ENCODE data around the gene PBX3.

DNA sequence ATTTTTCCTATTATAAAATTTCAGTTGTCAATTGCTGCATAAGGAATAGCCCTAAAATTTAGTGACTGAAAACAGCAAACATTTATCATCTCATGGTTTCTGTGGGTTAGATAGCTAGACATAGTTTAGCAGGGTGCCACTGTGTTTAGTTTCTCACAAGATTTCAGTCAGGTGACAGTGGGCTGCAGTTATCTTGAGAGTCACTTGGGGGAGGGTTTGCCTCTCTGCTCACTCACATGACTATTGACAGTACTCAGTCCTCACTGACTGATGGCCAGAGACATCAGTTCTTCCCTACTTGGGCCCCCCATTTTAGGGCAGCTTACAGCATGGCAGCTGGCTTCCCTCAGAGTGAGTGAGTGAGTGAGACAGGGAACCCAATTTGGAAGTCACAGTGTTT, 42.0 kb downstream of the PBX3 start:
- TF ChIP-seq EZH2 (IDR thresholded peaks at IDR 0.05; ENCODE audit: low read length), result no peak
- TF ChIP-seq, protein P1, sequence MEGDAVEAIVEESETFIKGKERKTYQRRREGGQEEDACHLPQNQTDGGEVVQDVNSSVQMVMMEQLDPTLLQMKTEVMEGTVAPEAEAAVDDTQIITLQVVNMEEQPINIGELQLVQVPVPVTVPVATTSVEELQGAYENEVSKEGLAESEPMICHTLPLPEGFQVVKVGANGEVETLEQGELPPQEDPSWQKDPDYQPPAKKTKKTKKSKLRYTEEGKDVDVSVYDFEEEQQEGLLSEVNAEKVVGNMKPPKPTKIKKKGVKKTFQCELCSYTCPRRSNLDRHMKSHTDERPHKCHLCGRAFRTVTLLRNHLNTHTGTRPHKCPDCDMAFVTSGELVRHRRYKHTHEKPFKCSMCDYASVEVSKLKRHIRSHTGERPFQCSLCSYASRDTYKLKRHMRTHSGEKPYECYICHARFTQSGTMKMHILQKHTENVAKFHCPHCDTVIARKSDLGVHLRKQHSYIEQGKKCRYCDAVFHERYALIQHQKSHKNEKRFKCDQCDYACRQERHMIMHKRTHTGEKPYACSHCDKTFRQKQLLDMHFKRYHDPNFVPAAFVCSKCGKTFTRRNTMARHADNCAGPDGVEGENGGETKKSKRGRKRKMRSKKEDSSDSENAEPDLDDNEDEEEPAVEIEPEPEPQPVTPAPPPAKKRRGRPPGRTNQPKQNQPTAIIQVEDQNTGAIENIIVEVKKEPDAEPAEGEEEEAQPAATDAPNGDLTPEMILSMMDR (optimal IDR thresholded peaks at IDR 0.05 in 1 of 3, IDR thresholded peaks at IDR 0.05 in 1 of 3, conservative IDR thresholded peaks at IDR 0.05 in 1 of 3; ENCODE audit: extremely low read depth in 1 of 3, insufficient read depth in 2 of 3, low read length in 3 of 3), result no peak
